IPS DF 4.7 (cell line): ENCODE data around the gene MDM4.
"Not testable (repeated sequence)": the region's sequence is repeated elsewhere in the genome, so short reads cannot be mapped to it uniquely, and the experiment has no call there.

Experiments
- DNase-seq: peaks from one replicate; pipeline ENCODE4 v3.0.0-alpha.2; 2013; ENCODE audit warnings: low spot score; ENCODE audit errors: extremely low read depth

Gene MDM4

GRCh38 chr1:204516180-204516879 lies at the start of gene MDM4:
Gene MDM4, plus strand, starts transcription at chr1:204516406. Its CDS starts 9,113 bp downstream, at chr1:204525519.
- DNase-seq = no peak

GRCh38 chr1:204466416-204467405 lies 49.5 kb upstream of the MDM4 start:
- DNase-seq = no peak

- DNase-seq = no peak
Measured at GRCh38 chr1:204468206-204468605, 48.0 kb upstream of the MDM4 start.

GRCh38 chr1:204468766-204469302 lies 47.4 kb upstream of the MDM4 start:
- no peak for DNase-seq

- DNase-seq = no peak
Measured at GRCh38 chr1:204469304-204469703, 46.9 kb upstream of the MDM4 start.

- no peak for DNase-seq
Measured at GRCh38 chr1:204471687-204472086, 44.5 kb upstream of the MDM4 start.

GRCh38 chr1:204472660-204473059 lies 43.5 kb upstream of the MDM4 start:
- DNase-seq = no peak

- DNase-seq = no peak
Measured at GRCh38 chr1:204473400-204473965, 42.7 kb upstream of the MDM4 start.

GRCh38 chr1:204475656-204476432 lies 40.4 kb upstream of the MDM4 start:
- DNase-seq = no peak

- no peak for DNase-seq
Measured at GRCh38 chr1:204476563-204476962, 39.6 kb upstream of the MDM4 start.

GRCh38 chr1:204477036-204477740 lies 39.0 kb upstream of the MDM4 start:
- DNase-seq = no peak

- DNase-seq = no peak
Measured at GRCh38 chr1:204478172-204478899, 37.9 kb upstream of the MDM4 start.

GRCh38 chr1:204478921-204479320 lies 37.3 kb upstream of the MDM4 start:
- no peak for DNase-seq

GRCh38 chr1:204479387-204480136 lies 36.6 kb upstream of the MDM4 start:
- no peak for DNase-seq

GRCh38 chr1:204480515-204480914 lies 35.7 kb upstream of the MDM4 start:
- DNase-seq = no peak

- no peak for DNase-seq
Measured at GRCh38 chr1:204483791-204484190, 32.4 kb upstream of the MDM4 start.

- not testable (repeated sequence) for DNase-seq
Measured at GRCh38 chr1:204486513-204487255, 29.5 kb upstream of the MDM4 start.

- DNase-seq = no peak
Measured at GRCh38 chr1:204487256-204487615, 29.0 kb upstream of the MDM4 start.
